ENCODE data around the gene SIGLEC5. TPM values are rescaled to one million over a fixed set of nuclear protein-coding genes. Genes with fewer than 3 reads are reported as not detected.

SIGLEC5 gene
- total RNA-seq, 1 experiment from 2014 or later, result not detected

DNA sequence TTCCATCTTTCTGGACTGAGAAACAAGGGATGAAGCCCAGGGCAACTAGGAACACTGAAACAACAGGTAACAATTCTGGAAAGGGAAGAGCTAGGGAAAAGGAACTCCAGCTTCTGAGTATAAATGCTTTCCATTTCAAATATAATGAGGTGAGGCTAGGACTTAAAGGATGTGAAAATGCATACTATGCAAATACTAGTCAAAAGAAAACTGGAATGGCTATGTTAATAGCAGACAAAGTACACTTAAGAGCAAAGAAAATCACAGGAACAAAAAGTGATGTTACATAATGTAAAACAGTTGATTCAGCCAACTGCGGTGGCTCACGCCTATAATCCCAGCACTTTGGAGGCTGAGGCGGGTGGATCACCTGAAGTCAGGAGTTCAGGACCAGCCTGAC is 10.2 kb upstream of the SIGLEC5 start:
- Histone ChIP-seq H3K27me3 (replicated peaks; ENCODE audit: insufficient read depth, low read depth, low read length, poor library complexity) (peaks cover 14% of the 10 kb centered on the region), H3K9me3 (ENCODE audit: low read depth, low read length, poor library complexity, severe bottlenecking) (no peaks in the 10 kb centered on the region), H3K4me1 (ENCODE audit: insufficient read depth, low read length, poor library complexity, severe bottlenecking) (no peaks in the 10 kb centered on the region), H3K36me3 (ENCODE audit: insufficient read depth, low read length, poor library complexity, severe bottlenecking) (no peaks in the 10 kb centered on the region), H3K27ac (ENCODE audit: low read depth, low read length, poor library complexity, severe bottlenecking) (no peak overlapping the region), H3K4me3 (ENCODE audit: low read depth, low read length, poor library complexity, severe bottlenecking) (no peak overlapping the region)
- no peak for TF ChIP-seq EZH2 (IDR thresholded peaks at IDR 0.05; ENCODE audit: borderline replicate concordance, low read depth, low read length, poor library complexity, severe bottlenecking)
- TF ChIP-seq, protein P1, sequence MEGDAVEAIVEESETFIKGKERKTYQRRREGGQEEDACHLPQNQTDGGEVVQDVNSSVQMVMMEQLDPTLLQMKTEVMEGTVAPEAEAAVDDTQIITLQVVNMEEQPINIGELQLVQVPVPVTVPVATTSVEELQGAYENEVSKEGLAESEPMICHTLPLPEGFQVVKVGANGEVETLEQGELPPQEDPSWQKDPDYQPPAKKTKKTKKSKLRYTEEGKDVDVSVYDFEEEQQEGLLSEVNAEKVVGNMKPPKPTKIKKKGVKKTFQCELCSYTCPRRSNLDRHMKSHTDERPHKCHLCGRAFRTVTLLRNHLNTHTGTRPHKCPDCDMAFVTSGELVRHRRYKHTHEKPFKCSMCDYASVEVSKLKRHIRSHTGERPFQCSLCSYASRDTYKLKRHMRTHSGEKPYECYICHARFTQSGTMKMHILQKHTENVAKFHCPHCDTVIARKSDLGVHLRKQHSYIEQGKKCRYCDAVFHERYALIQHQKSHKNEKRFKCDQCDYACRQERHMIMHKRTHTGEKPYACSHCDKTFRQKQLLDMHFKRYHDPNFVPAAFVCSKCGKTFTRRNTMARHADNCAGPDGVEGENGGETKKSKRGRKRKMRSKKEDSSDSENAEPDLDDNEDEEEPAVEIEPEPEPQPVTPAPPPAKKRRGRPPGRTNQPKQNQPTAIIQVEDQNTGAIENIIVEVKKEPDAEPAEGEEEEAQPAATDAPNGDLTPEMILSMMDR (conservative IDR thresholded peaks at IDR 0.05; ENCODE audit: low read depth, low read length), result no peak
- no TSS peak for BruUV-seq (replicated peaks)
- CTCF ChIA-PET, result no interaction called here
- DNase-seq (ENCODE audit: low spot score), result no peak
- POLR2A ChIA-PET (ENCODE audit: low non-redundant PET), result no interaction called here
- intact Hi-C loops (cut with micrococcal nuclease; ENCODE audit: unreplicated experiment), result no loop called here

DNA sequence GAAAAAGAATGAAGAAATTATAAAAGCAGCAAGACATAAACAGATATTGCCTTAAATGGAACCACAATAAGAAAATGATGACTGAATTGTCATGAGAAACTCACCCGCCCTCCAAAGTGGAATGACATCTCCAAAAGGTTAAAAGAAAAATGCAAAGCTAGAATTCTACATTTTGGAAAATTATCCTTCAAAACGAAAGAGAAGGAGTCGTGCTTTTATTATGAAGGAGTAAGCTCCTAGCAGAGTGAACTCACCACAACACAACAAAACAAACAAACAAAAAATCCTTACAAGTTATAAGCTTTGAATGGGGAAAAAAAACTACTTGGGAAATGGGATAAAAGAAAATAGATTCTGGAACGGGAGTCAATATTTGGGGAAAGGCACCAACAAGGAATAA is 9.7 kb upstream of the SIGLEC5 start:
- Histone ChIP-seq H3K27ac (ENCODE audit: low read depth, low read length, poor library complexity, severe bottlenecking) (no peak overlapping the region), H3K27me3 (replicated peaks; ENCODE audit: insufficient read depth, low read depth, low read length, poor library complexity) (peaks cover 14% of the 10 kb centered on the region), H3K4me1 (ENCODE audit: insufficient read depth, low read length, poor library complexity, severe bottlenecking) (no peaks in the 10 kb centered on the region), H3K4me3 (ENCODE audit: low read depth, low read length, poor library complexity, severe bottlenecking) (no peak overlapping the region), H3K36me3 (ENCODE audit: insufficient read depth, low read length, poor library complexity, severe bottlenecking) (no peaks in the 10 kb centered on the region), H3K9me3 (ENCODE audit: low read depth, low read length, poor library complexity, severe bottlenecking) (no peaks in the 10 kb centered on the region)
- TF ChIP-seq, protein P1 (conservative IDR thresholded peaks at IDR 0.05; ENCODE audit: low read depth, low read length), result no peak
- TF ChIP-seq EZH2 (IDR thresholded peaks at IDR 0.05; ENCODE audit: borderline replicate concordance, low read depth, low read length, poor library complexity, severe bottlenecking), result no peak
- no peak for DNase-seq (ENCODE audit: low spot score)
- BruUV-seq (replicated peaks), result no TSS peak
- POLR2A ChIA-PET (ENCODE audit: low non-redundant PET), result no interaction called here
- intact Hi-C loops (cut with micrococcal nuclease; ENCODE audit: unreplicated experiment), result no loop called here
- CTCF ChIA-PET, result interaction anchor here (0.6 kb wide), 1 partner anchor 17 kb away, joined by 4 read pairs; no protein-coding TSS in a partner anchor

DNA sequence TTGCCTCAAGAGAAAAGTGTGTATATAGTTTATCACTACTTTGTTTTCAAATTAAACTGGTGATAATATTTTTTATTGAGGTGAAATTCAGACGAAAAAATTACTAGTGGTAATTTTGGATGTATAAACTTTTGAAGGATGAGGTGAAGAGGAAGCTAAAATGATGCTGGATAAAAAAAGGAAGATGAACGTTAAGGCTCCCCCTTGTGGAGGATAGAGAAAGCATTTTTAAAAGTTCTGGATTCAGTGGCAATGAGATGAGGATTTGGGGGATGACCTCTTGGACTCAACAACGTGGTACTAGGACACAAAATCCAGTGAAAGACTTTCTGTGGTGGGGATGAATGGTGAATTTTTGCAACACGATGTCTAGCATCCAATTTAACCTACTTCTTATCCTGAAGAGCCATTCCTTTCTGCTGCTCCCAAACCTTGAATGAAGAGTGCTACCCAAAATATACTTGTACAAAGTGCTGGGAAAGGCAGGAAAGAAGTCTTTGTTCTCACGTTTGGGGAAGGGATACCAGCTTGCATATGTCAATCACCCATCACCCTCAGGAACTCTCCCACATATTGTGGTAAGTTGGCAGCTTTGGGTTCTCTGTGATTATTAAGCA is 7.3 kb upstream of the SIGLEC5 start:
- no peaks in the 10 kb centered on the region for H3K36me3 ChIP-seq (ENCODE audit: insufficient read depth, low read length, poor library complexity, severe bottlenecking)
- no peak for TF ChIP-seq EZH2 (IDR thresholded peaks at IDR 0.05; ENCODE audit: borderline replicate concordance, low read depth, low read length, poor library complexity, severe bottlenecking)
- TF ChIP-seq, protein P1 (conservative IDR thresholded peaks at IDR 0.05; ENCODE audit: low read depth, low read length), result peak; percentile 48
- H3K4me3 ChIP-seq (ENCODE audit: low read depth, low read length, poor library complexity, severe bottlenecking), result no peak overlapping the region
- no peak for DNase-seq (ENCODE audit: low spot score)
- ChIA-PET CTCF (interaction anchor here (1.3 kb wide), 1 partner anchor 19 kb away, joined by 3 read pairs; no protein-coding TSS in a partner anchor), POLR2A (ENCODE audit: low non-redundant PET) (no interaction called here)
- peaks cover 14% of the 10 kb centered on the region for H3K27me3 ChIP-seq (replicated peaks; ENCODE audit: insufficient read depth, low read depth, low read length, poor library complexity)
- H3K9me3 ChIP-seq (ENCODE audit: low read depth, low read length, poor library complexity, severe bottlenecking), result no peaks in the 10 kb centered on the region
- intact Hi-C loops (cut with micrococcal nuclease; ENCODE audit: unreplicated experiment), result no loop called here
- BruUV-seq (replicated peaks), result no TSS peak
- H3K27ac ChIP-seq (ENCODE audit: low read depth, low read length, poor library complexity, severe bottlenecking), result no peak overlapping the region
- no peaks in the 10 kb centered on the region for H3K4me1 ChIP-seq (ENCODE audit: insufficient read depth, low read length, poor library complexity, severe bottlenecking)

All from A673 (cell line).